Measurements from ENCODE around the gene AKR1C2.

Gene AKR1C2

DNA sequence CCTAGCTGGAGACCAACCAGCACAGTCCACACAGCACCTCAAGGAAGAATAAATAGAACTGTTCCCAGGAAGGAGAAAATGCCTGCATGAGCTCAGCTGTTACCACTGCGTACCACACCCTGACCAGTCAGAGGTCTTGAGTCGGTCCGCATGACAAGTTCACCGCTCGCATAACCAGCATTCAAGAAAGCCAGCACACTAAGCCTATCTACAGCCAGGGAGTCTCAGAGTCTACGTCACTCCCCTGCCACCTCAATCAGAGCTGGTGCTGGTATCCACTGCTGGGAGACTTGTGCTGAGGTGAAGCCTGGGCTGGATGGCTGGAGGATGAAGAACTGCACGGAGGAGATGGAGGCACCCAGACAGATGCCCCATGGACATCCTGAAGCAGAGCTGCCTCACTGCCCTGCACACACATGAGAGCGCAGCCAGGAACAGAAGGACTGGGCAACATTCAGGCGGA lies 20.9 kb downstream of the AKR1C2 start (continued):
- TF ChIP-seq, protein P1, sequence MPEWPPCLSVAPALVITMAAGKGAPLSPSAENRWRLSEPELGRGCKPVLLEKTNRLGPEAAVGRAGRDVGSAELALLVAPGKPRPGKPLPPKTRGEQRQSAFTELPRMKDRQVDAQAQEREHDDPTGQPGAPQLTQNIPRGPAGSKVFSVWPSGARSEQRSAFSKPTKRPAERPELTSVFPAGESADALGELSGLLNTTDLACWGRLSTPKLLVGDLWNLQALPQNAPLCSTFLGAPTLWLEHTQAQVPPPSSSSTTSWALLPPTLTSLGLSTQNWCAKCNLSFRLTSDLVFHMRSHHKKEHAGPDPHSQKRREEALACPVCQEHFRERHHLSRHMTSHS (tag by site-specific recombination; IDR thresholded peaks at IDR 0.05) = no peak
- TF ChIP-seq ZNF404 (tag by site-specific recombination; IDR thresholded peaks at IDR 0.05) = no peak
- no peak for TF ChIP-seq ZBTB8A (tag by site-specific recombination; IDR thresholded peaks at IDR 0.05)
- no peak for TF ChIP-seq TCF7L2 (IDR thresholded peaks at IDR 0.05; ENCODE audit: borderline replicate concordance, low read depth, low read length)
- TF ChIP-seq ZSCAN30 (tag by site-specific recombination; IDR thresholded peaks at IDR 0.05) = no peak
- TF ChIP-seq PRDM2 (tag by site-specific recombination; IDR thresholded peaks at IDR 0.05; ENCODE audit: borderline replicate concordance) = no peak
- no peak for TF ChIP-seq ZNF2 (tag by site-specific recombination; IDR thresholded peaks at IDR 0.05)

DNA sequence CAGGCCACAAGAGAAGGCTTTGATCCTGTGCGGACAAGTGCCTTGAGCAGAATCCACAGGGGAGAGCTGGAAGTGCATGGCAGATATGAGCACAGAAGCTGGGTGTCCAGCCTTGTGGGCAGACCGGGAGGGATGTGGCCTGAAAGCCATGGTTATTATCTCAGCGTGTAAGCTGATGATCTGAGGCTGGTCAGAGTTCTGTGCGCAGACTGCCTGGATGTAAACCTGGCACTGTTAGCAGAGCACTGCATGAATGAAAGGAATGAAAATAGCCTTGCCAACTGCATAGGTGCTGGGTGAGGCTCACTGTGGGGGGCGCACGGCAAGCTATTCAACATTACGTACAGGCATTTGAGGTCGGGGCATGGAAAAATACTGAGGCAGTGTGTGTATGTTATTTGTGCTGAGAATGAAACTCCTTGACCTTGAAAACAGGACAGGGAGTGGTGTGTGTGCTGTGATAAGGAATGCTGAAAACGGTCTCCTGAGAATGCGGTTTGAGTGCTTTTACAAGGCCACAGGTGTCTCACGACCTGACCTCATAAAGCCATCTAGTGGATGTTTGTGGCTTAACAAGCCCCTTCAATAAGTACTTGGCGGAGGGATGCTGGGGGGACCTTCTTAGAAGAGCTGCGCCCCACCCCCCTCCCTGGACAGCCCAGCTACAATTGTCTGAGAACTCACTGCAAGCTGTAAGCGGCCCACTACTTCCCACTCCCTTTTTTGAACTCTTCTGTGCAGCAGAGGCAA lies 21.8 kb downstream of the AKR1C2 start:
- CTCF ChIA-PET = interaction anchor here (0.6 to 4.1 kb wide), 18 partner anchors 12 to 393 kb away, joined by 3 to 26 read pairs (median 3); partner anchors contain the start of gene AKR1C3
- H3K27ac ChIP-seq (ENCODE audit: extremely low read depth, low read depth, low read length) = no peak overlapping the region; the same call in 1 of the 2 replicates
- H3K9me3 ChIP-seq (ENCODE audit: control insufficient read depth, insufficient read depth, low read depth, low read length) = no peaks in the 10 kb centered on the region
- H3K4me1 ChIP-seq (ENCODE audit: control insufficient read depth, insufficient read depth, low read length) = no peaks in the 10 kb centered on the region
- POLR2A ChIA-PET = no interaction called here
- no peaks in the 10 kb centered on the region for H3K36me3 ChIP-seq (ENCODE audit: control insufficient read depth in 2 of 2, insufficient read depth in 1 of 2, low read length in 2 of 2)
- H3K4me3 ChIP-seq (ENCODE audit: low read depth, low read length) = no peak overlapping the region
- TF ChIP-seq ATF2 (tag by site-specific recombination; IDR thresholded peaks at IDR 0.05; ENCODE audit: low read depth) (no peak), MYNN (tag by site-specific recombination; IDR thresholded peaks at IDR 0.05; ENCODE audit: borderline replicate concordance) (no peak), SCRT1 (tag by site-specific recombination; IDR thresholded peaks at IDR 0.05; ENCODE audit: borderline replicate concordance) (peak; percentile 74; the same call in 1 of the 2 replicates), ZFP41 (tag by site-specific recombination; IDR thresholded peaks at IDR 0.05; ENCODE audit: borderline replicate concordance) (no peak), ZBTB8A (tag by site-specific recombination; IDR thresholded peaks at IDR 0.05) (no peak), ZSCAN16 (tag by site-specific recombination; IDR thresholded peaks at IDR 0.05) (peak; percentile 60; the same call in 1 of the 2 replicates), ZBTB11 (tag by site-specific recombination; conservative IDR thresholded peaks at IDR 0.05; ENCODE audit: low read depth) (no peak), ZNF548 (tag by site-specific recombination; IDR thresholded peaks at IDR 0.05) (no peak), SP7 (tag by site-specific recombination; IDR thresholded peaks at IDR 0.05) (no peak), GLIS2 (tag by site-specific recombination; IDR thresholded peaks at IDR 0.05) (0 out of 2 replicates have a peak, but pooled peaks have one; percentile 22), ZNF169 (tag by site-specific recombination; IDR thresholded peaks at IDR 0.05) (no peak), ZNF274 (IDR thresholded peaks at IDR 0.05; ENCODE audit: low read length) (no peak), ZNF274 (tag by site-specific recombination; IDR thresholded peaks at IDR 0.05; ENCODE audit: borderline replicate concordance) (no peak)
